Suppressor macrophage (primary cell): ENCODE results near the gene GNA15.
"Not testable (repeated sequence)": the region's sequence is repeated elsewhere in the genome, so short reads cannot be mapped to it uniquely, and the experiment has no call there.

Experiments used
- DNase-seq, 4 experiments: peaks; one replicate each; pipeline ENCODE4 v3.0.0-alpha.2; 2020 to 2022
- total RNA-seq, 17 experiments: gene quantifications; one replicate each; lab custom pipeline; 2026; ENCODE audit warnings: mixed read lengths in 6 of 17, inconsistent platforms in 3 of 17; lab: John Stamatoyannopoulos, UW

The GNA15 gene, protein sequence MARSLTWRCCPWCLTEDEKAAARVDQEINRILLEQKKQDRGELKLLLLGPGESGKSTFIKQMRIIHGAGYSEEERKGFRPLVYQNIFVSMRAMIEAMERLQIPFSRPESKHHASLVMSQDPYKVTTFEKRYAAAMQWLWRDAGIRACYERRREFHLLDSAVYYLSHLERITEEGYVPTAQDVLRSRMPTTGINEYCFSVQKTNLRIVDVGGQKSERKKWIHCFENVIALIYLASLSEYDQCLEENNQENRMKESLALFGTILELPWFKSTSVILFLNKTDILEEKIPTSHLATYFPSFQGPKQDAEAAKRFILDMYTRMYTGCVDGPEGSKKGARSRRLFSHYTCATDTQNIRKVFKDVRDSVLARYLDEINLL
- 40.5 to 113 (median 66.3) reads per million in 17 experiments for total RNA-seq

DNA sequence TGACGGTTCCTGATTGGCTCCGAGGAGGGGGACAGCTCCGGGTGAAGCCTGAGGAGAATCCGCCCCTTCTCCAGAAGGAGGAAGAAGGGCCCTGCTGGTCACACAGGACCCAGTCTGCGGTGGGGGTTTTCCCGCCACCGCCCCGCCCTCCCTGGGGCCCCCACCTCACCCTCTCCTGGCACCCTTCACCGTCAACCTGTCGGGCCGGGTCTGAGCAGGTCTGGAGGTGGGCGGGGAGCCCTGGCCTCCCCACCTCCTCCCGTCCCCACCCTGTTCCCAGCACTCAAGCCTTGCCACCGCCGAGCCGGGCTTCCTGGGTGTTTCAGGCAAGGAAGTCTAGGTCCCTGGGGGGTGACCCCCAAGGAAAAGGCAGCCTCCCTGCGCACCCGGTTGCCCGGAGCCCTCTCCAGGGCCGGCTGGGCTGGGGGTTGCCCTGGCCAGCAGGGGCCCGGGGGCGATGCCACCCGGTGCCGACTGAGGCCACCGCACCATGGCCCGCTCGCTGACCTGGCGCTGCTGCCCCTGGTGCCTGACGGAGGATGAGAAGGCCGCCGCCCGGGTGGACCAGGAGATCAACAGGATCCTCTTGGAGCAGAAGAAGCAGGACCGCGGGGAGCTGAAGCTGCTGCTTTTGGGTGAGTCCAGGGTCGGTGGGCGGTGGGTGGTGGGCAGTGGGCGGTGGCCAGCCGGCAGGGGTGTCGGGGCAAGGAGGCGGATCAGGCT lies at the start of gene GNA15:
Gene GNA15 (plus strand): TSS at position 73 of the 723 bp plus-strand sequence. CDS start 418 bp downstream, at position 491.
- DNase-seq = peak; percentile 68 to 86 (median 84)

DNA sequence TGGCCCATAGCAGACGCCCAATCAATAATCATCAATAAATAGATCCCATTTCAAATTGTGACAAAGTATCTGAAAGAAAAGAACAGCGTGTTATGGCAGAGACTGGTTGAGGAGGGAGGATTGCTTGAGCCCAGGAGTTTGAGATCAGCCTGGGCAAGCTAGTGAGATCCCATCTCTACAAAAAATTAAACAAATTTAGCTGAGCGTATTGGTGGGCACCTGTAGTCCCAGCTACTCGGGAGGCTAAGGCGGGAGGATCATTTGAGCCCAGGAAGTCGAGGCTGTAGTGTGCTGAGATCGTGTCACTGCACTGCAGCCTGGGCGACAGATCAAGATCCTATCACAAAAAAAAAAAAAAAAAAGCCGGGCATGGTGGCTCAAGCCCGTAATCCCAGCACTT lies 48.1 kb upstream of the GNA15 start:
- DNase-seq = no peak

GRCh38 chr19:3089299-3089855 lies 46.5 kb upstream of the GNA15 start:
- not testable (repeated sequence) for DNase-seq

DNA sequence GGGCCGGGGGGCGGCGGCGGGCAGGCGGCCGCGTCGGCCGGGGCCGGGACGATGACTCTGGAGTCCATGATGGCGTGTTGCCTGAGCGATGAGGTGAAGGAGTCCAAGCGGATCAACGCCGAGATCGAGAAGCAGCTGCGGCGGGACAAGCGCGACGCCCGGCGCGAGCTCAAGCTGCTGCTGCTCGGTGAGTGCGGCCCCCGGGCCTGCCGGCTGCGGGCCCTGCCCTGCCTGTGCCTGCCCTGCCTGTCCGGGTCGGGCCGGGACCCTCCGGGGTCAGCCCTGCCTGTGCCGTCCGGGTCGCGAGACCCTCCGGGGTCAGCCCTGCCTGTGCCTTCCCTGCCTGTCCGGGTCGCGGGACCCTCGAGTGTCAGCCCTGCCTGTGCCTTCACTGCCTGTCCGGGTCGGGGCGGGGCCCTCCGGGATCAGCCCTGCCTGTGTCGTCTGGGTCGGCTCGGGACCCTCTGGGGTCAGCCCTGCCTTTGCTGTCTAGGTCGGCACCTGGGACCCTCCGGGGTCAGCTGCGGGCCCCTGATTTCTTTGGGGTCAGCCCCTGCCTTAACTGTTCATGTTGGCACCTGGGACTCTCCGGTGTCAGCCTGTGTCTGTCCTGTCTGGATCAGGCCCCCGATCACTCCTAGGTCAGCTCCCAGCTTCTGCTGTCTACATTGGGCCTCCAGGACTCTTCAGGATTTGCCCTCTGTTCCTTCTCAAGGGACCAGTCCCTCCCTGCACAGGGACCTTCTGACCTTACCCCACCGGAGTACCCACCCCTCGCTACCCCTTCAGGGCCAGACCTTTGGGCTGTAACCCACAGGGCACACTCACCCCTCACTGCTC lies 41.0 kb upstream of the GNA15 start:
- DNase-seq = peak; percentile 35 to 68 (median 48)

DNA sequence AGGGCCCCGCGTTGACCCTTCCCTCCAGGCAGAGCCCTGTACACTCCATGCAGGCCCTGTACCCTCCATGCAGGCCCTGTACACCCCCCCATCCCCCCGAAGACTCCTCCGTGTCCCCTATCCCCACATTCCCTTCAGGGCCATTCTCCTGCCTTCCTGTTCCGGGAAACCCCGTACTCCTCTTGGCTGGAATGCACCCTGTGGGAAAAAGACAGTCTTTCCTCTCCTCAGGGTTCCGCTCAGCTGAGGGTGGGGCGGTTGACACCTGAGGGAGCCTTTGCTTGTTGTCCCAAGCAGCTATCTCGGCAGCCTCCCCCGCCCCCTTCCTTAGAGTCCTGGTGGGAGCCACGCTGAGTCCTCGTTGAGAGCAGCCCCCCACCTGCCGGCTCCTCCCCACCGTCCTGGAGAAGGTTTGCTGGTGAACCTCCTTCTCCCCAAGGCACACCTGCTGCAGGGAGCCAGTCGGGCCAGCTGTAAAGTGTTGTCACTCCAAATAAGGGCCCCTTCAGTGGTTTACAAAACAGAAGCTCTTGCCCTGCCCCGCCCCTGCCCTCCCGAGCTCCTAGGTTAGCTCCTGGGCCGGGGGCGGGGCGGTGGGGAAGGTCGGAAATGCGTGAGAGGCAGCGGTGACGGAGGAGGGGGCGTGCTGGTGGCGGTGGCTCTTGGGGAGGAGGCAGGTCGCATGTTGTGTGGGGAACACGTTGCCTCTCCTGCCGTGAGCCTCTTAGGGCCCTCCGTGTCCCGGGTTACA lies 40.2 kb upstream of the GNA15 start:
- DNase-seq = peak; percentile 12 to 51 (median 26)

- DNase-seq = no peak
Measured at GRCh38 chr19:3096267-3096901, 39.4 kb upstream of the GNA15 start.

GRCh38 chr19:3096902-3097326 lies 38.9 kb upstream of the GNA15 start:
- DNase-seq = no peak

- DNase-seq = no peak
Measured at GRCh38 chr19:3097442-3097871, 38.4 kb upstream of the GNA15 start.

GRCh38 chr19:3098141-3098514 lies 37.7 kb upstream of the GNA15 start:
- DNase-seq = no peak

GRCh38 chr19:3098515-3099346 lies 37.1 kb upstream of the GNA15 start:
- DNase-seq = peak; percentile 16 to 68 (median 56)

DNA sequence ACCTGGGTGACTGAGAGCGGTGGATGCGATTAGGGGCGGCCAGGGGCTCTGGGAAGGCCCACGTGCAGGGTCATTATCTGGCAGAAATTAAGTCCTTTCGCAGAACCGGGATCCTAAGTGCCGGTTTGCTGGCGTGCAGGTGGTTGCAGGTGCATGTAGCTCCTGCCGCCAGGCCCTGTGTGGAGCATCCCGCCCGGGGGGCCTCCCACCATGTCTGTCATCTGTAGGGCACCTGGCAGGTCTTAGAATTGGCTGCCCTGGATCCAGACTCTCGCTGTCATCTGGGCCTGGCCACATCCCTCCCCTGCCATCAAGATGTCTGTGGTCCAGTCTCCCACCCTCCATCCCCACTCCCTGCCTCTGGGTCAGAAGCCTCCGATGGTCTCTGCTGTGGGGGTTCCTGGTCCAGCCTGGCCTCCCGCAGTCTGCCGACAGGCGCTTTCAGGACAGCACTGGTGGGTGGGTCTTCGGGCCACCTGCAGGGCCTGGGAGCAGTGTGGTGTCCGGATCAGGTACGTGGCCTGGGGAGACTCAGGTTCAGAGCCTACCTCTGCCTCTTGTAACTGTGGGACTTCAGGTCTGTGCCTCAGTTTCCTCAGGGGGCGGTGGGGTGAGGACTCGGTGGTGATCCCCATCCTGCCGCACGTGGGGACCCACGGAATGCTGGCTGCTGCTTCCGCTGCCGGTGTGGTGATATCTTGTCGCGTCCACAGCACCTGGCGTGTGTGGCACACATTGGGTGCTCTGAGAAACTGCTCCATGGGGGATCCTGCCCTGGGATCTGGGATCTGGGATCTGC lies 36.3 kb upstream of the GNA15 start:
- no peak for DNase-seq

- no peak for DNase-seq
Measured at GRCh38 chr19:3100331-3100730, 35.5 kb upstream of the GNA15 start.

- DNase-seq = no peak
Measured at GRCh38 chr19:3100747-3101730, 34.8 kb upstream of the GNA15 start.

- no peak for DNase-seq
Measured at GRCh38 chr19:3102239-3103140, 33.3 kb upstream of the GNA15 start.

GRCh38 chr19:3104708-3104983 lies 31.2 kb upstream of the GNA15 start:
- DNase-seq = peak in 1 of 4 experiments; percentile 2

- no peak for DNase-seq
Measured at GRCh38 chr19:3105641-3106508, 30.0 kb upstream of the GNA15 start.
